Measurements from ENCODE around the gene FAM43A.

GRCh38 chr3:194671511-194671899 is 14.2 kb upstream of the FAM43A start:
- TF ChIP-seq SMAD1 (IDR thresholded peaks at IDR 0.05; ENCODE audit: low read depth, partially characterized antibody) (no peak), SRF (IDR thresholded peaks at IDR 0.05; ENCODE audit: low read depth in 2 of 2, low read length in 2 of 2) (no peak), SPI1 (IDR thresholded peaks at IDR 0.05; ENCODE audit: borderline replicate concordance, insufficient read depth, low read depth, low read length) (no peak), SP1 (IDR thresholded peaks at IDR 0.05; ENCODE audit: low read depth, low read length) (no peak), ASH2L (IDR thresholded peaks at IDR 0.05; ENCODE audit: borderline replicate concordance, low read depth) (no peak), REST (IDR thresholded peaks at IDR 0.05; ENCODE audit: low read depth, low read length) (no peak), CTCF (IDR thresholded peaks at IDR 0.05 in 2 of 3, conservative IDR thresholded peaks at IDR 0.05 in 1 of 3; ENCODE audit: control insufficient read depth in 2 of 3, extremely low read depth in 1 of 3, insufficient read depth in 1 of 3, low read depth in 3 of 3, low read length in 3 of 3) (peak; percentile 35 to 65 (median 47); a peak in 4 of 6 replicates), TAF1 (IDR thresholded peaks at IDR 0.05; ENCODE audit: borderline replicate concordance, low read depth, low read length) (no peak), ATF2 (IDR thresholded peaks at IDR 0.05; ENCODE audit: low read length) (no peak), FOXK2 (IDR thresholded peaks at IDR 0.05) (no peak)

Measured in GM12878 (cell line).